ENCODE results near the gene CCDC85A. TPM values are rescaled to one million over a fixed set of nuclear protein-coding genes. Genes with fewer than 3 reads are reported as not detected.

CCDC85A gene
- total RNA-seq, 1 donor from 2014 or later: not detected

- ChIA-PET CTCF (no interaction called here), POLR2A (no interaction called here)
- DNase-seq (no peak), ATAC-seq (ENCODE audit: low read depth) (no peak)
- no peak overlapping the region for H3K4me3 Mint-ChIP-seq
- no peaks in the 10 kb centered on the region for H3K36me3 Mint-ChIP-seq (ENCODE audit: low read depth)
- TF ChIP-seq CTCF (IDR thresholded peaks at IDR 0.05): no peak
- H3K27me3 Mint-ChIP-seq: no peaks in the 10 kb centered on the region
- intact Hi-C loops (cut with micrococcal nuclease): no loop called here
- no peaks in the 10 kb centered on the region for H3K4me1 Mint-ChIP-seq
- no peak overlapping the region for H3K27ac Mint-ChIP-seq
- no peaks in the 10 kb centered on the region for H3K9me3 Mint-ChIP-seq
Measured at GRCh38 chr2:56209701-56210100, 25.9 kb downstream of the CCDC85A start.

DNA sequence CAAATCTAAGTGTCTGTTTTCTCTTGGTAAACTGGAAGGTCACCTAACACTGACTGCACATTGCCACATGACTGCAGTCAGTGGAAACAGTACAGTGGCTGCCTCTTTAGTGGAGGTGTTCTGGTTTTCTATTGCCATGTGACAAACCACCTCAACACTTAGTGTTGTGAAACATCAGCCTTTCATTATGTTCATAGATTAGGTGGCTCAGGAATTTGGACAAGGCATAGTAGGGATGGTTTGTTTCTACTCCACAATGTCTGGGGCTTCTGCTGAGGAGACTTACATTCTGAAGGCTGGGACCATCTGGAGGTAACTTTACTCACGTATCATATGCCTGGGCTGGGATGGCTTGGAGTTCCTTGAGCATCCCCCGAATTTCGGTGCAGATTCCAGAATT lies 26.5 kb downstream of the CCDC85A start:
- Mint-ChIP-seq H3K4me1 (no peaks in the 10 kb centered on the region), H3K36me3 (ENCODE audit: low read depth) (no peaks in the 10 kb centered on the region), H3K9me3 (no peaks in the 10 kb centered on the region), H3K27ac (no peak overlapping the region), H3K4me3 (no peak overlapping the region), H3K27me3 (no peaks in the 10 kb centered on the region)
- CTCF ChIA-PET: no interaction called here
- no peak for TF ChIP-seq CTCF (IDR thresholded peaks at IDR 0.05)
- POLR2A ChIA-PET: no interaction called here
- DNase-seq (no peak), ATAC-seq (ENCODE audit: low read depth) (no peak)
- intact Hi-C loops (cut with micrococcal nuclease): no loop called here

DNA sequence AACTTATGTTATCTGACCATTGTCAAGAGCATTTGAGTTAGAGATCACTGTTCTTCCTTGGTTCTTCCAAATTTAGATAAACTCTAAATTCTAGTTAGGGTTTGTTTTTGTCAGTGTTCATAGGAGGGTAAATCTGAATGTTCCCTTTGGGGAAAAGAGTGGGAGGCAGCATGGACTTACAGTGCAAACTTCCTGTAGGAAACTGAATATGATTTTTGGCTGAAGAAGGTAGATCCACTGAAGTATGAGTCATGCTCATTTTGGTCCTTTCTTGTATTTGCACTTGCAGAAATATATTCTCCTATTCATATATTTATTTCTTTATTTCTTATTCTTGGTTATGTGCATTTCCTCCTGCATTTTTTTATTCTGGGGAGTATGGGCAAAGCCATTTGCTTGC lies 27.3 kb downstream of the CCDC85A start:
- ChIA-PET POLR2A (no interaction called here), CTCF (no interaction called here)
- Mint-ChIP-seq H3K4me3 (no peak overlapping the region), H3K27ac (no peak overlapping the region), H3K36me3 (ENCODE audit: low read depth) (no peaks in the 10 kb centered on the region), H3K27me3 (no peaks in the 10 kb centered on the region), H3K9me3 (no peaks in the 10 kb centered on the region), H3K4me1 (no peaks in the 10 kb centered on the region)
- intact Hi-C loops (cut with micrococcal nuclease): no loop called here
- ATAC-seq (ENCODE audit: low read depth) (no peak), DNase-seq (no peak)
- no peak for TF ChIP-seq CTCF (IDR thresholded peaks at IDR 0.05)

GRCh38 chr2:56215911-56216310 lies 32.1 kb downstream of the CCDC85A start:
- DNase-seq (no peak), ATAC-seq (ENCODE audit: low read depth) (no peak)
- Mint-ChIP-seq H3K27me3 (no peaks in the 10 kb centered on the region), H3K36me3 (ENCODE audit: low read depth) (no peaks in the 10 kb centered on the region), H3K4me1 (no peaks in the 10 kb centered on the region), H3K27ac (no peak overlapping the region), H3K4me3 (no peak overlapping the region), H3K9me3 (no peaks in the 10 kb centered on the region)
- POLR2A ChIA-PET: no interaction called here
- no peak for TF ChIP-seq CTCF (IDR thresholded peaks at IDR 0.05)
- CTCF ChIA-PET: no interaction called here
- intact Hi-C loops (cut with micrococcal nuclease): no loop called here

DNA sequence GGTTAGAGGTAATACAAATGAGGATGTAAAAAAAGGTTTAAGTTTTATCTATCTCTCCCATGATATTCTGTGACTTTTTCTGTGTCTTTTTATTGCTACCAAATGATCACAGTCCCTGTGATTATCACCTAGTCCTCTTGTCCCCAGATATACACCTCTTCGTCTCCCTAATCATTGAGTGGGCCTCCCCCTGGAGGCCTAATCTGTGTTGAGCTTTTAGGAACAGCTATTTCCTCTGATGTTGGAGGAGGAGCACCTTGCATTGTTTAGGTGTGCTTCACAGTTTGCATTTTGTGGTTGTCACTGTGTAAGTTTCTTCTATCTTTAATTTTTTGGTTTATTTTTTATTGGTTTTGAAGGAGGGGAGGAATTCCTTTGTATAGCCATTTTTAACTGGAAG lies 33.3 kb downstream of the CCDC85A start:
- CTCF ChIA-PET: no interaction called here
- intact Hi-C loops (cut with micrococcal nuclease): no loop called here
- H3K9me3 Mint-ChIP-seq: no peaks in the 10 kb centered on the region
- H3K27ac Mint-ChIP-seq: no peak overlapping the region
- no peak for TF ChIP-seq CTCF (IDR thresholded peaks at IDR 0.05)
- POLR2A ChIA-PET: no interaction called here
- DNase-seq (no peak), ATAC-seq (ENCODE audit: low read depth) (no peak)
- H3K27me3 Mint-ChIP-seq: no peaks in the 10 kb centered on the region
- H3K4me1 Mint-ChIP-seq: no peaks in the 10 kb centered on the region
- no peaks in the 10 kb centered on the region for H3K36me3 Mint-ChIP-seq (ENCODE audit: low read depth)
- H3K4me3 Mint-ChIP-seq: no peak overlapping the region

Data from activated B cell treated with CpG ODN at 0.5 μM for 24 hours (primary cell).